Tibial nerve (tissue), 3 donors: ENCODE data around the gene PPCDC.

Experiments used
- POLR2A ChIP-seq, 2 donors: fragments of 450-650 bp; IDR thresholded peaks; one replicate each; pipeline ENCODE4 v1.6.1; 2017; ENCODE audit warnings: antibody characterized with exemption in 2 of 2, mild to moderate bottlenecking in 2 of 2, moderate library complexity in 2 of 2
- TF ChIP-seq, protein P1 (sequence below), 5 experiments: fragments of 200-600 bp in 3 of 5; fragments of 450-650 bp in 2 of 5; sonication (generic) in 3 of 5; IDR thresholded peaks; one replicate each; pipeline ENCODE4 v1.5.1; 2016 to 2019; ENCODE audit warnings: antibody characterized with exemption in 5 of 5, mild to moderate bottlenecking in 3 of 5, moderate library complexity in 2 of 5

DNA sequence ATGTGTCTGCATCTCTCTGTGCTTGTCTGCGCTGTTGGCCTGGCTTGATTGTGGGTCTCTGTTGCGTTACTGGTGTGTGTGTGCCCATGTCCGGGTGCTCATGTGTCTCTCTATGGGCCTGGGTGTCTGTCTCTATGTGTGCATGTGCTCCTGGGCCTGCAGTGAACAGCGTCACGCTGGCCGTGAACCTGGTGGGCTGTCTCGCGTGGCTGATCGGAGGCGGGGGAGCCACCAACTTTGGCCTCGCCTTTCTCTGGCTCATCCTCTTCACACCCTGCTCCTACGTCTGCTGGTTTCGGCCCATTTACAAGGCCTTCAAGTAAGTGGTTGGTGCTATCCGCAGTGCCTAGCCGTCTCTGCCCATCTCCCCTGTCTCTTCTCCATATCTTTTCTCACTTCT, 7.0 kb upstream of the PPCDC start:
- TF ChIP-seq POLR2A (IDR thresholded peaks at IDR 0.05): no peak
- TF ChIP-seq, protein P1, sequence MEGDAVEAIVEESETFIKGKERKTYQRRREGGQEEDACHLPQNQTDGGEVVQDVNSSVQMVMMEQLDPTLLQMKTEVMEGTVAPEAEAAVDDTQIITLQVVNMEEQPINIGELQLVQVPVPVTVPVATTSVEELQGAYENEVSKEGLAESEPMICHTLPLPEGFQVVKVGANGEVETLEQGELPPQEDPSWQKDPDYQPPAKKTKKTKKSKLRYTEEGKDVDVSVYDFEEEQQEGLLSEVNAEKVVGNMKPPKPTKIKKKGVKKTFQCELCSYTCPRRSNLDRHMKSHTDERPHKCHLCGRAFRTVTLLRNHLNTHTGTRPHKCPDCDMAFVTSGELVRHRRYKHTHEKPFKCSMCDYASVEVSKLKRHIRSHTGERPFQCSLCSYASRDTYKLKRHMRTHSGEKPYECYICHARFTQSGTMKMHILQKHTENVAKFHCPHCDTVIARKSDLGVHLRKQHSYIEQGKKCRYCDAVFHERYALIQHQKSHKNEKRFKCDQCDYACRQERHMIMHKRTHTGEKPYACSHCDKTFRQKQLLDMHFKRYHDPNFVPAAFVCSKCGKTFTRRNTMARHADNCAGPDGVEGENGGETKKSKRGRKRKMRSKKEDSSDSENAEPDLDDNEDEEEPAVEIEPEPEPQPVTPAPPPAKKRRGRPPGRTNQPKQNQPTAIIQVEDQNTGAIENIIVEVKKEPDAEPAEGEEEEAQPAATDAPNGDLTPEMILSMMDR (IDR thresholded peaks at IDR 0.05): no peak
